ENCODE results near the gene THBS1.

Gene THBS1

DNA sequence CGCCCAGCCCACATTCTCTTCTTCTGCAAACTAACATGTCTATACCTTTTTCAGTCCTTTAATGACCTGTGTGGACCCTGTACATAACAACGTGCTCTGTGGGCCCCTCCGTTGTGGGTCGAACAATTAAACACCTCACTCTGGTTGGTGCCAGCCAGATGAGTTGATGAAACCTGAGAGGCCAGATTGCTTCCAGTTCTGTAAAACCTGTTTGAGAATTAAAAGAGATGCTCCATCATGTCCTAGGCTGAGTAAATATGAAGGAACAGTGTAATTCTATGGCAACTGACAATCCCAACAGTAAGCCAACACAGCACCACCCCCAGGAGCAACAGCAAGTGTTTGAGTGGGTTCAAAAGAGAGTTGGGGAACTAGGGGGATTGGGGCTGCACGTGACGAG, 5.7 kb upstream of the THBS1 start:
- DNase-seq, result no peak

GRCh38 chr15:39578851-39579486, 1.9 kb upstream of the THBS1 start:
- DNase-seq, result no peak

GRCh38 chr15:39579487-39580116, 1.3 kb upstream of the THBS1 start:
- no peak for DNase-seq

DNA sequence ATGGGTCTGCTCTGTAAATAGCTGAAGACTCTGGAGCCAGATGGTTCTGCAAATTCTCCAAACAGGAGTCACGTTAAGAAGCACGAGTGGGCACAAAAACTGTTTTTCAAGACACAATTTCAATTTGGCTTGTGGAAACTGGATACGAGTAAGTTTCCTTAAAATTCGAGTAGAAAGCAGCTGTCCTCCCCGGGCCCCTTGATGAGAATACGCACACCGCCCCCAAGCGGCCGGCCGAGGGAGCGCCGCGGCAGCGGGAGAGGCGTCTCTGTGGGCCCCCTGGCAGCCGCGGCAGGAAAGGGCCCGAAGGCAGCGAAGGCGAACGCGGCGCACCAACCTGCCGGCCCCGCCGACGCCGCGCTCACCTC, 778 bp upstream of the THBS1 start:
- DNase-seq, result peak; percentile 73 to 82

DNA sequence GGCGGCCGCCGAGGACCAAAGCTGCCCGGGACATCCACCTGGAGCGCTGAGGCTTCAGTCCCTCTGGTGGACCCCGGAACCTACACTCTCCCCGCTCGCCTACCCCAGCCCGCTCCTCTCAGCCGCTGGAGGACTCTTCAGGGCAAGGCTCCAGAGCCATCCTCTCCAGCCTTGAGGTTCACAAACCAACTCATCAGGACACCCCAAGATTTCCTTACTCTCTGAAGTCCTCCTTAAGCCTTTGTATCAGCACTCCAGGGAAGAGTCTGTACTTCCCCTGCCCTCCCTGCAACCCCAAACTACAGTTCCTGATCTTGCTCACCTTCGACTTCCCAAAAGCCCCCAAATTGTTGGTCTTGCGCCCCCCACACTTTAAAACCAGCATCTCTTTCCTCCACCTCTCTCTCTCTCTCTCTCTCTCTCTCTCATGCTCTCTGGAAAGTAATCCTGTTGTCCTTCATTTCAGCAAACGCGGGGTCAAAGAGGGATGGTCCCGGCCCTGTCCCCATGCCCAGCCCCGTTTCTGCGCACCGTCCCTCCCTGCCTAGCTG, 438 bp downstream of the THBS1 start:
- DNase-seq, result no peak

DNA sequence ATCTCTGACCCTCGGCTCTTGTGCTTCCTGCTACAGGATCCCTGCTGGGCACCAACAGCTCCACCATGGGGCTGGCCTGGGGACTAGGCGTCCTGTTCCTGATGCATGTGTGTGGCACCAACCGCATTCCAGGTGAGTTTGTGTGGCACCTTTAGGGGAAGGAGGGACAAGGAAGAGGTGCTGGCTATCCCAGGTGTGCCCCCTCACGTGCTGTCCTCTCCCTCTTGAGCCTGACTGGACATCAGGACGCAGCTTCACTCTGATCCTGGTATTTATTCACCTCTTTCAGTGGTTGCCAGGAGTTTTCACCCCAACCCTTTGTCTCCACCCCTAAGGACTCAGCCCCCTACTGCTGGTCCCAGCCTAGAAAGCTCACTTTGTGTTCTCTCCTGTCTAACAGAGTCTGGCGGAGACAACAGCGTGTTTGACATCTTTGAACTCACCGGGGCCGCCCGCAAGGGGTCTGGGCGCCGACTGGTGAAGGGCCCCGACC, 960 bp downstream of the THBS1 start:
- no peak for DNase-seq

GRCh38 chr15:39582286-39582976, 1.6 kb downstream of the THBS1 start:
- no peak for DNase-seq

- no peak for DNase-seq
Observed at GRCh38 chr15:39582977-39583595, 2.2 kb downstream of the THBS1 start.

DNA sequence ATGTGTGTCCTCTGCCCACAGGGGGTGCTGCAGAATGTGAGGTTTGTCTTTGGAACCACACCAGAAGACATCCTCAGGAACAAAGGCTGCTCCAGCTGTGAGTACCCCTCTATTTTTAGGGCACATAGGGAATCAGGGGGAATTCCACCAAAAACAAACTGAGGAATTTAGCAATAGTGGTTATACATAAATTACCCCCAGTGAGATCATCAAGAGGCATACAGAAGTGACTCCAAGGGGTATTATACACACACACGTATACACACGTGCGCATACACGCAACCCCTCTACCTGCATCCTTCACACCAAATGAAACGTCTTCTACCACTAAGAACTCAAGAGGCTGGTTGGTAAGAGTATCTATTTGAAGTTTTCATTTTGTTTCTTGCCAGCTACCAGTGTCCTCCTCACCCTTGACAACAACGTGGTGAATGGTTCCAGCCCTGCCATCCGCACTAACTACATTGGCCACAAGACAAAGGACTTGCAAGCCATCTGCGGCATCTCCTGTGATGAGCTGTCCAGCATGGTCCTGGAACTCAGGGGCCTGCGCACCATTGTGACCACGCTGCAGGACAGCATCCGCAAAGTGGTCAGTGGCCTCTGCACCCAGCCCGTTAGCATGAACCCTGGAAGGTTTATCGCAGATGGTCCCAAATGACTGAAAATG, 2.9 kb downstream of the THBS1 start:
- peak in 1 of 2 donors; percentile 17 for DNase-seq

DNA sequence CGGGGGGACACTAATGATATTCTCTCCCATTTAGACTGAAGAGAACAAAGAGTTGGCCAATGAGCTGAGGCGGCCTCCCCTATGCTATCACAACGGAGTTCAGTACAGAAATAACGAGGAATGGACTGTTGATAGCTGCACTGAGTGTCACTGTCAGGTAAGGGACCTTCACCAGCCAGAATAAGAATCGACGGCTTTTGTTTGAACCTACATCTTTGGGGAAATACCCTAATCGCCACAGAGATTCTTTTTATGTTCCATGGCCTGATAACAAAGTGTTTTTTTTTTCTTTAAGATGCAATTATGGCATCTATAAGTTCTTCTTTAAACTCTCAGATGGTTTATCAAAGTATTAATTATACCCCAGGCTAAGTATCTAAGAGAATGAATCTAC, 3.4 kb downstream of the THBS1 start:
- DNase-seq, result no peak

DNA sequence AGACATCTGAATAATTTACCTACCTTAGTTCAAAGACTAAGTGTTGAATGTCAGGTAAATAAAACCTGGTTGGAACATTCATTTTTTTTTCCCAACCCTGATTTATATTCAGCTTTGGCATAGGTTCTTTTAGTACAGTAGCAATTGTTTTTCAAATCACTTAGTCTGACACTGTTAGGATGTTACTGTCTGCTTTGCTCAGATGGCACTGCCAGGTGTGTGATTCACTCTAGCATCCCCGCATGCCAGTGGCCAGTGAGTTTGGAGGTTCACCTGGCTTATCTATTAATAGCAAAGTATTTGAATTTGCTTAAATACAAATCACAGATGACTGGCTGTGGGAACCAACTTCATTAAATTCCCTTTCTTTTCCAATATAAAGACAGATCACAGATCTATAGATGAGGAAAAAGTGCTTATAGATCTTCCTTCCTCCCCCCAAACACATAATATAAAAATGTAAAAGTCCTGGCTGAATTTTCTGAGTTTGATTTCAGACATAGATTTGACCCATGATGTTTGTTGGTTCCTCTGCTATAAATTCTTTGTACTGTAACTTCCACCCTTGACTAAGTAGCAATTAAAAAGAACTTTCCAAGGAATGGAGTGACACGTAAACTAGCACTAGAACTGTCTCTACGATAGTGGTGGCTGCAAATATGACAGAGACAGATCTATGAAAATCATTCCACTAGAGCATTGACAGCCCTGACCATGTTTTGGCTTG, 3.9 kb downstream of the THBS1 start:
- no peak for DNase-seq

- no peak for DNase-seq
Observed at GRCh38 chr15:39585389-39585841, 4.5 kb downstream of the THBS1 start.

DNA sequence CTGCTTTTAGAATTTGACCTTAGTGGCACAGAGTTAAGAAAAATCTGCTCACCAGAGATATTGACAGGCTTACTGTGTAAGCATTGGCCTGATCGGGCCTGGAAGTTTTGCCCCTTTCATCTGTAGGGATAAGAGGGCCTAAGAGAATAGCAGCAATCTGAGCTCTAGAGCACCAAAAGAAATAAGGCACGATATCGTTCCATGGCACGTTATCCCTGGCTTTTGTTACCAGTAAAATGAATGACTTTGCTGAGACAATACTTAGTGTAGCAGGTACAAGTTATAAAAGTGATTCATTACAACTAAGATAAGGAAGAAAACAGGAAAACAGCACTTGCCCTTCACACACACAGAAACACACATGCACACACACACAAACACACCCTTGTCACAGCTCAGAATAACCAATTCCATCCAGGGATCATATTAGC, 5.0 kb downstream of the THBS1 start:
- DNase-seq, result no peak

GRCh38 chr15:39586387-39587095, 5.7 kb downstream of the THBS1 start:
- DNase-seq, result no peak

- no peak for DNase-seq
Observed at GRCh38 chr15:39587096-39587721, 6.3 kb downstream of the THBS1 start.

- no peak for DNase-seq
Observed at GRCh38 chr15:39587731-39588530, 7.1 kb downstream of the THBS1 start.

DNA sequence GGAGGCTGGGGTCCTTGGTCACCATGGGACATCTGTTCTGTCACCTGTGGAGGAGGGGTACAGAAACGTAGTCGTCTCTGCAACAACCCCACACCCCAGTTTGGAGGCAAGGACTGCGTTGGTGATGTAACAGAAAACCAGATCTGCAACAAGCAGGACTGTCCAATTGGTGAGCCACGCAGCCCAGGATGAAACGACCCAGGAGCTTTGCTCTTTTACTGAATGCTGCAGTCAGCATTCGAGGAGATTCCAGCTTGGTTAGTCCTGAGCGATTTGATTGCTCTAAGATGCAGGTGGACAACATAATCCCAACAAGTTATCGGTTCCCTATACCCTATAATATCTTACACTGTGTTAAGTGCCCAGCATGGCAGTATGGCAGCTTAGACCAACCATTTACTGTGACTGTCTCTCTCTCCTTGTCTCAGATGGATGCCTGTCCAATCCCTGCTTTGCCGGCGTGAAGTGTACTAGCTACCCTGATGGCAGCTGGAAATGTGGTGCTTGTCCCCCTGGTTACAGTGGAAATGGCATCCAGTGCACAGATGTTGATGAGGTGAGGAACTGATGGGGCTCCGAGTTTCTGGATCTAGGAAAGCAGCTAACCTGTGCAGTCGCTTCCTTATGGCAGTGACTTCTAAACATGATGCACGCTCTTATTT, 7.8 kb downstream of the THBS1 start:
- DNase-seq, result no peak

- no peak for DNase-seq
Observed at GRCh38 chr15:39589193-39589814, 8.4 kb downstream of the THBS1 start.

All from activated CD4-positive, alpha-beta T cell treated with anti-CD3 and anti-CD28 coated beads for 4 hours (primary cell).